NCI-H187 treated with DMSO at 0.1 percent for 48 hours (cell line): Measurements from ENCODE around the gene C1QC.

Source experiments
- DNase-seq: peaks from one replicate; lab custom pipeline; 2025; lab: John Stamatoyannopoulos, UW

C1QC gene

GRCh38 chr1:22681556-22682276, 38.3 kb downstream of the C1QC start:
- no peak for DNase-seq

GRCh38 chr1:22683547-22683946, 40.1 kb downstream of the C1QC start:
- no peak for DNase-seq

GRCh38 chr1:22685591-22686059, 42.2 kb downstream of the C1QC start:
- no peak for DNase-seq

GRCh38 chr1:22687191-22687590, 43.8 kb downstream of the C1QC start:
- DNase-seq: no peak

GRCh38 chr1:22688466-22688865, 45.0 kb downstream of the C1QC start:
- DNase-seq: no peak

GRCh38 chr1:22689505-22689904, 46.1 kb downstream of the C1QC start:
- DNase-seq: no peak

- no peak for DNase-seq
These were observed 47.8 kb downstream of the C1QC start for GRCh38 chr1:22691031-22691753.

- DNase-seq: no peak
These were observed 50.7 kb downstream of the C1QC start for GRCh38 chr1:22694172-22694571.

- no peak for DNase-seq
These were observed 53.2 kb downstream of the C1QC start for GRCh38 chr1:22696610-22697009.
